Right lobe of liver (tissue), 6 donors: ENCODE results near the gene S1PR2. TPM values are rescaled to one million over a fixed set of nuclear protein-coding genes. Genes with fewer than 3 reads are reported as not detected.

Experiments used
- ATAC-seq, 4 donors: fragments of 200-7000 bp; cut with Tn5 transposase; one replicate each; pipeline ENCODE4 v1.9.1; 2020; ENCODE audit warnings: mild to moderate bottlenecking in 4 of 4, moderate library complexity in 4 of 4
- DNase-seq, 3 donors: peaks; one replicate each; pipeline ENCODE4 v3.0.0-alpha.2; 2020
- H3K27ac ChIP-seq, 3 donors: fragments of 200-600 bp; one replicate each; pipeline ENCODE4 v1.8.0; 2022
- H3K27me3 ChIP-seq, 2 donors: fragments of 200-600 bp; one replicate each; pipeline ENCODE4 v1.8.0; 2022
- H3K36me3 ChIP-seq, 4 donors: fragments of 200-600 bp; sonication (generic) in 1 of 4; one replicate each; pipeline versions ENCODE4 v1.5.1 to v1.8.0; 2017 to 2022; ENCODE audit warnings: control low read depth in 1 of 4
- H3K4me1 ChIP-seq, 4 donors: fragments of 200-600 bp; sonication (generic) in 1 of 4; one replicate each; pipeline versions ENCODE4 v1.5.1 to v1.8.0; 2017 to 2022; ENCODE audit warnings: control low read depth in 1 of 4
- H3K4me3 ChIP-seq, 3 donors: fragments of 200-600 bp; one replicate each; pipeline ENCODE4 v1.8.0; 2022
- H3K9me3 ChIP-seq, 4 donors: fragments of 200-600 bp; sonication (generic) in 1 of 4; one replicate each; pipeline versions ENCODE4 v1.5.1 to v1.8.0; 2017 to 2022; ENCODE audit warnings: control low read depth in 1 of 4
- CTCF ChIP-seq, 4 donors: fragments of 200-600 bp in 3 of 4; fragments of 450-650 bp in 1 of 4; IDR thresholded peaks; one replicate each; pipeline versions ENCODE4 v1.5.1 to v1.8.0; 2016 to 2022; ENCODE audit warnings: antibody characterized with exemption in 4 of 4, mild to moderate bottlenecking in 2 of 4
- POLR2A ChIP-seq: fragments of 450-650 bp; IDR thresholded peaks from one replicate; pipeline ENCODE4 v1.6.1; 2017; ENCODE audit warnings: antibody characterized with exemption, mild to moderate bottlenecking
- WGBS: methylation state at CpG from one replicate; pipeline ENCODE4 v1.1.6; 2018; ENCODE audit warnings: low coverage, low lambda C conversion rate; ENCODE audit not compliant: insufficient coverage; ENCODE audit errors: missing lambda C conversion rate; 5-methylcytosine and 5-hydroxymethylcytosine counted together
- intact Hi-C, 2 donors: fragments of 100-400 bp; cut with DNase I; formaldehyde crosslinking; loops; one replicate each; pipeline versions ENCODE4 v1.11.2 to v1.14.1; 2022
- total RNA-seq, 6 experiments: library from RNA; depleted of rRNA in 2 of 6; stranded (reverse); fragments of >200 nt in 2 of 6; fragmentation: NEBNext Ultra II Directional in 3 of 6; extraction: Animal tissue kit (Norgen Biotek cat#: 25700) in 3 of 6; gene quantifications; one replicate each; pipeline versions ENCODE4 v1.1.0 to v1.2.4, GENCODE V29; 2016 to 2023
- donor health status: DM: no; HTN: yes; CAD: no.
- donor health status: DM: no; HTN: no; CAD: no.
- donor health status: DM: no; HTN: no; CAD: no.
- donor health status: DM: no; HTN: yes; CAD: no.
- donor health status: DM: no; HTN: yes; CAD: no.

S1PR2 gene
- total RNA-seq, 6 experiments from 2014 or later: 1.7 to 6.6 (median 4.1) TPM

- TF ChIP-seq CTCF (IDR thresholded peaks at IDR 0.05): no peak
- no peak for TF ChIP-seq POLR2A
- ATAC-seq (no peak), DNase-seq (no peak)
- Histone ChIP-seq H3K4me3 (peak overlapping the region; percentile 84 to 99 (median 96)), H3K27ac (peak overlapping the region in 2 of 3 donors; percentile 31 to 90), H3K36me3 (peaks cover 0 to 22% (median 12%) of the 10 kb centered on the region in 4 donors), H3K27me3 (no peaks in the 10 kb centered on the region), H3K9me3 (no peaks in the 10 kb centered on the region), H3K4me1 (no peaks in the 10 kb centered on the region)
- WGBS: 20% methylated on average over 8 of the region's 8 CpGs
- intact Hi-C loops: loop anchor here in 1 of 2 donors (10.0 kb wide), 1 partner anchor 68 kb away; no protein-coding TSS in a partner anchor
These were observed 21.6 kb upstream of the S1PR2 start for GRCh38 chr19:10252707-10253106.

- 0% methylated on average over 6 of the region's 77 CpGs for WGBS
- no peaks in the 10 kb centered on the region for H3K27me3 ChIP-seq
- TF ChIP-seq POLR2A: peak; percentile 59
- TF ChIP-seq CTCF (IDR thresholded peaks at IDR 0.05): no peak
- no peaks in the 10 kb centered on the region for H3K4me1 ChIP-seq
- H3K9me3 ChIP-seq: no peaks in the 10 kb centered on the region
- intact Hi-C loops: loop anchor here in 1 of 2 donors (10.0 kb wide), 1 partner anchor 67 kb away; no protein-coding TSS in a partner anchor
- ATAC-seq (peak; percentile 89 to 95 (median 92)), DNase-seq (peak; percentile 92 to 98 (median 96))
- peaks cover 0 to 16% (median 11%) of the 10 kb centered on the region in 4 donors for H3K36me3 ChIP-seq
- H3K4me3 ChIP-seq: peak within 1 kb of the TSS; percentile 84 to 99 (median 96)
- peak within 1 kb of the TSS; percentile 31 to 90 (median 65) for H3K27ac ChIP-seq
These were observed 20.9 kb upstream of the S1PR2 start, which contains the start of gene MRPL4 for GRCh38 chr19:10251792-10252694. TSS of gene MRPL4 (plus strand) at chr19:10252214. CDS start at chr19:10252254, 40 bp downstream.

- no peaks in the 10 kb centered on the region for H3K36me3 ChIP-seq
- WGBS: 69% methylated on average over 4 of the region's 6 CpGs
- DNase-seq (no peak), ATAC-seq (no peak)
- H3K4me3 ChIP-seq: no peak overlapping the region
- TF ChIP-seq CTCF (IDR thresholded peaks at IDR 0.05) (no peak), POLR2A (no peak)
- H3K27ac ChIP-seq: no peak overlapping the region
- H3K4me1 ChIP-seq: peaks cover 0 to 22% (median 5%) of the 10 kb centered on the region in 4 donors
- intact Hi-C loops: no loop called here
- H3K27me3 ChIP-seq: no peaks in the 10 kb centered on the region
- no peaks in the 10 kb centered on the region for H3K9me3 ChIP-seq
These were observed 15.4 kb upstream of the S1PR2 start for GRCh38 chr19:10246511-10246910.

- DNase-seq: no peak
- H3K4me1 ChIP-seq: peaks cover 0 to 22% (median 5%) of the 10 kb centered on the region in 4 donors
- no peaks in the 10 kb centered on the region for H3K36me3 ChIP-seq
- intact Hi-C loops: no loop called here
- 82% methylated on average over 8 of the region's 9 CpGs for WGBS
- no peak overlapping the region for H3K4me3 ChIP-seq
- no peak overlapping the region for H3K27ac ChIP-seq
- ATAC-seq: no peak
- H3K9me3 ChIP-seq: no peaks in the 10 kb centered on the region
- no peak for TF ChIP-seq CTCF (IDR thresholded peaks at IDR 0.05)
- no peak for TF ChIP-seq POLR2A
- H3K27me3 ChIP-seq: no peaks in the 10 kb centered on the region
These were observed 14.2 kb upstream of the S1PR2 start for GRCh38 chr19:10245189-10245939.
